ENCODE measurements around the gene PDE4D.

PDE4D gene

GRCh38 chr5:59648038-59648831 lies 245.3 kb downstream of the PDE4D start:
- TF ChIP-seq POLR2AphosphoS5 (IDR thresholded peaks at IDR 0.05; ENCODE audit: low read depth) (no peak), GABPA (IDR thresholded peaks at IDR 0.05; ENCODE audit: low read depth) (no peak), SPI1 (IDR thresholded peaks at IDR 0.05; ENCODE audit: borderline replicate concordance, low read depth) (no peak)
- TF ChIP-seq, protein P1, sequence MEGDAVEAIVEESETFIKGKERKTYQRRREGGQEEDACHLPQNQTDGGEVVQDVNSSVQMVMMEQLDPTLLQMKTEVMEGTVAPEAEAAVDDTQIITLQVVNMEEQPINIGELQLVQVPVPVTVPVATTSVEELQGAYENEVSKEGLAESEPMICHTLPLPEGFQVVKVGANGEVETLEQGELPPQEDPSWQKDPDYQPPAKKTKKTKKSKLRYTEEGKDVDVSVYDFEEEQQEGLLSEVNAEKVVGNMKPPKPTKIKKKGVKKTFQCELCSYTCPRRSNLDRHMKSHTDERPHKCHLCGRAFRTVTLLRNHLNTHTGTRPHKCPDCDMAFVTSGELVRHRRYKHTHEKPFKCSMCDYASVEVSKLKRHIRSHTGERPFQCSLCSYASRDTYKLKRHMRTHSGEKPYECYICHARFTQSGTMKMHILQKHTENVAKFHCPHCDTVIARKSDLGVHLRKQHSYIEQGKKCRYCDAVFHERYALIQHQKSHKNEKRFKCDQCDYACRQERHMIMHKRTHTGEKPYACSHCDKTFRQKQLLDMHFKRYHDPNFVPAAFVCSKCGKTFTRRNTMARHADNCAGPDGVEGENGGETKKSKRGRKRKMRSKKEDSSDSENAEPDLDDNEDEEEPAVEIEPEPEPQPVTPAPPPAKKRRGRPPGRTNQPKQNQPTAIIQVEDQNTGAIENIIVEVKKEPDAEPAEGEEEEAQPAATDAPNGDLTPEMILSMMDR (IDR thresholded peaks at IDR 0.05; ENCODE audit: insufficient read depth, low read length) = no peak
- TF ChIP-seq, protein P2, sequence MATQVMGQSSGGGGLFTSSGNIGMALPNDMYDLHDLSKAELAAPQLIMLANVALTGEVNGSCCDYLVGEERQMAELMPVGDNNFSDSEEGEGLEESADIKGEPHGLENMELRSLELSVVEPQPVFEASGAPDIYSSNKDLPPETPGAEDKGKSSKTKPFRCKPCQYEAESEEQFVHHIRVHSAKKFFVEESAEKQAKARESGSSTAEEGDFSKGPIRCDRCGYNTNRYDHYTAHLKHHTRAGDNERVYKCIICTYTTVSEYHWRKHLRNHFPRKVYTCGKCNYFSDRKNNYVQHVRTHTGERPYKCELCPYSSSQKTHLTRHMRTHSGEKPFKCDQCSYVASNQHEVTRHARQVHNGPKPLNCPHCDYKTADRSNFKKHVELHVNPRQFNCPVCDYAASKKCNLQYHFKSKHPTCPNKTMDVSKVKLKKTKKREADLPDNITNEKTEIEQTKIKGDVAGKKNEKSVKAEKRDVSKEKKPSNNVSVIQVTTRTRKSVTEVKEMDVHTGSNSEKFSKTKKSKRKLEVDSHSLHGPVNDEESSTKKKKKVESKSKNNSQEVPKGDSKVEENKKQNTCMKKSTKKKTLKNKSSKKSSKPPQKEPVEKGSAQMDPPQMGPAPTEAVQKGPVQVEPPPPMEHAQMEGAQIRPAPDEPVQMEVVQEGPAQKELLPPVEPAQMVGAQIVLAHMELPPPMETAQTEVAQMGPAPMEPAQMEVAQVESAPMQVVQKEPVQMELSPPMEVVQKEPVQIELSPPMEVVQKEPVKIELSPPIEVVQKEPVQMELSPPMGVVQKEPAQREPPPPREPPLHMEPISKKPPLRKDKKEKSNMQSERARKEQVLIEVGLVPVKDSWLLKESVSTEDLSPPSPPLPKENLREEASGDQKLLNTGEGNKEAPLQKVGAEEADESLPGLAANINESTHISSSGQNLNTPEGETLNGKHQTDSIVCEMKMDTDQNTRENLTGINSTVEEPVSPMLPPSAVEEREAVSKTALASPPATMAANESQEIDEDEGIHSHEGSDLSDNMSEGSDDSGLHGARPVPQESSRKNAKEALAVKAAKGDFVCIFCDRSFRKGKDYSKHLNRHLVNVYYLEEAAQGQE (IDR thresholded peaks at IDR 0.05; ENCODE audit: insufficient replicate concordance, low read depth) = no peak
- no peak for DNase-seq (ENCODE audit: low read depth in 1 of 2, low spot score in 1 of 2)
- no peak overlapping the region for H3K27ac ChIP-seq (replicated peaks)
- no peaks in the 10 kb centered on the region for H3K27me3 ChIP-seq (ENCODE audit: insufficient read depth, poor library complexity, severe bottlenecking)
- H3K4me3 ChIP-seq (replicated peaks; ENCODE audit: insufficient read depth, low read length) = no peak overlapping the region

- H3K4me3 ChIP-seq (replicated peaks; ENCODE audit: insufficient read depth, low read length) = no peak overlapping the region
- TF ChIP-seq POLR2AphosphoS5 (IDR thresholded peaks at IDR 0.05; ENCODE audit: low read depth) (no peak), GABPA (IDR thresholded peaks at IDR 0.05; ENCODE audit: low read depth) (no peak), SPI1 (IDR thresholded peaks at IDR 0.05; ENCODE audit: borderline replicate concordance, low read depth) (no peak)
- TF ChIP-seq, protein P1 (IDR thresholded peaks at IDR 0.05; ENCODE audit: insufficient read depth, low read length) = no peak
- TF ChIP-seq, protein P2 (IDR thresholded peaks at IDR 0.05; ENCODE audit: insufficient replicate concordance, low read depth) = no peak
- no peak for DNase-seq (ENCODE audit: low read depth in 1 of 2, low spot score in 1 of 2)
- no peak overlapping the region for H3K27ac ChIP-seq (replicated peaks)
- no peaks in the 10 kb centered on the region for H3K27me3 ChIP-seq (ENCODE audit: insufficient read depth, poor library complexity, severe bottlenecking)
Observed at GRCh38 chr5:59645380-59645779, 248.1 kb downstream of the PDE4D start.

- DNase-seq (ENCODE audit: low read depth in 1 of 2, low spot score in 1 of 2) = no peak
- no peaks in the 10 kb centered on the region for H3K27me3 ChIP-seq (ENCODE audit: insufficient read depth, poor library complexity, severe bottlenecking)
- no peak overlapping the region for H3K27ac ChIP-seq (replicated peaks)
- TF ChIP-seq GABPA (IDR thresholded peaks at IDR 0.05; ENCODE audit: low read depth) (no peak), POLR2AphosphoS5 (IDR thresholded peaks at IDR 0.05; ENCODE audit: low read depth) (no peak), SPI1 (IDR thresholded peaks at IDR 0.05; ENCODE audit: borderline replicate concordance, low read depth) (no peak)
- TF ChIP-seq, protein P2 (IDR thresholded peaks at IDR 0.05; ENCODE audit: insufficient replicate concordance, low read depth) = no peak
- TF ChIP-seq, protein P1 (IDR thresholded peaks at IDR 0.05; ENCODE audit: insufficient read depth, low read length) = no peak
- no peak overlapping the region for H3K4me3 ChIP-seq (replicated peaks; ENCODE audit: insufficient read depth, low read length)
Observed at GRCh38 chr5:59640411-59640810, 253.1 kb downstream of the PDE4D start.
